NCI-H2227 treated with DMSO at 0.1 percent for 48 hours (cell line): Measurements from ENCODE around the gene KANK3.
A peak's percentile ranks its signal among the peaks of the same experiment; 100 is the strongest.
"Not testable (repeated sequence)": the region's sequence is repeated elsewhere in the genome, so short reads cannot be mapped to it uniquely, and the experiment has no call there.

Experiments
- DNase-seq: peaks from one replicate; lab custom pipeline; 2025; lab: John Stamatoyannopoulos, UW

Gene KANK3

DNA sequence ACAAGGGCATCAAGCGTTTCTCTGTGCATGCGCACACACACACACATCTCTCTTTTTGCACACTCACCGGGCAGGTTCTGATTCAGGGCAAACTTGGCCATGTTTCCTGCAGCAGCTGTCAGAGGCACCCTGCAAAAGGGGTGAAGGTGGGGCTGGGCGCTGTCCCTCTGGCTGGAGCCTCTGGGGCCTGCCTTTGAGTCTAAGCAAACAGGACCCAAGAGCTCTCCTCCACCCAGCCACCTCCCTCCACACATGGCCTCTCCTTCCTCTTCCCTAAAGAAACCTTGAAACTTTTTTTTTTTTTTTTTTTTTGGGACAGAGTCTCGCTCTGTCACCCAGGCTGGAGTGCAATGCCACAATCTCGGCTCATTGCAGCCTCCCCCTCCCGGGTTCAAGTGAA is 5.3 kb downstream of the KANK3 start:
- no peak for DNase-seq

DNA sequence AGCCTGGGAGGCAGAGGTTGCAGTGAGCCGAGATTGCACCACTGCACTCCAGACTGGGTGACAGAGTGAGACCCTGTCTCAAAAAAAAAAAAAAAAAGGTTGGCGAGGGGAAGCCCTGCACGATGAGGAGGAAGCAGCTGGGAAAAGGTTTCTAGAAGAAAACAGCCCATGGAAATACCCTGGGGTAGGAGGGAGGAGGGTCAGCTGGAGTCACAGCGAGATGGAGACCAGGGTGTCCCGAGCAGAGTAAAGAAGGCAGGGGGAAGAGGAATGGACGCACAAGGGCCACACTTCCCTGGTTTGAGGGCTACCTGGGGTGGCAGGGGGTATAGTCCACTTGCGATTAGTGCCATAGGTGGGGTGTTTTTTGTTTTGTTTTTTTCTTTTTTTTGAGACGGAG is 6.4 kb downstream of the KANK3 start:
- DNase-seq: no peak

DNA sequence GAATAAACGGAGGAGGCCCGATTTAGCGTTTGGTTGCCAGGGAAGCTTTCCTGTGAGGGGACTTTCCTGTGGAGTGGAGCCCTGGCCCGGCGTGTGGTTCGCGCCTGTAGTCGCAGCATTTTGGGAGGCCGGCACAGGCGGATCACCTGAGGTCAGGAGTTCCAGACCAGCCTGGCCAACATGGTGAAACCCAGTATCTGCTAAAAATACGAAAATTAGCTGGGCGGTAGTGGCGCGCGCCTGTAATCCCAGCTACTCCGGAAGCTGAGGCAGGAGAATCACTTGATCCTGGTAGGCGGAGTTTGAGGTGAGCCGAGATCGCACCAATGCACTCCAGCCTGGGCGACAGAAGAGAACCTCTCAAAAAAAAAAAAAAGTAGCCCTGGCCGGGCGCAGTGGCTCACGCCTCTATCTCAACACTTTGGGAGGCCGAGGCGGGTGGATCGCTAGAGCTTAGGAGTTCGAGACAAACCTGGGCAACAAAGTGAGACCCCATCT is 6.9 kb downstream of the KANK3 start:
- no peak for DNase-seq

DNA sequence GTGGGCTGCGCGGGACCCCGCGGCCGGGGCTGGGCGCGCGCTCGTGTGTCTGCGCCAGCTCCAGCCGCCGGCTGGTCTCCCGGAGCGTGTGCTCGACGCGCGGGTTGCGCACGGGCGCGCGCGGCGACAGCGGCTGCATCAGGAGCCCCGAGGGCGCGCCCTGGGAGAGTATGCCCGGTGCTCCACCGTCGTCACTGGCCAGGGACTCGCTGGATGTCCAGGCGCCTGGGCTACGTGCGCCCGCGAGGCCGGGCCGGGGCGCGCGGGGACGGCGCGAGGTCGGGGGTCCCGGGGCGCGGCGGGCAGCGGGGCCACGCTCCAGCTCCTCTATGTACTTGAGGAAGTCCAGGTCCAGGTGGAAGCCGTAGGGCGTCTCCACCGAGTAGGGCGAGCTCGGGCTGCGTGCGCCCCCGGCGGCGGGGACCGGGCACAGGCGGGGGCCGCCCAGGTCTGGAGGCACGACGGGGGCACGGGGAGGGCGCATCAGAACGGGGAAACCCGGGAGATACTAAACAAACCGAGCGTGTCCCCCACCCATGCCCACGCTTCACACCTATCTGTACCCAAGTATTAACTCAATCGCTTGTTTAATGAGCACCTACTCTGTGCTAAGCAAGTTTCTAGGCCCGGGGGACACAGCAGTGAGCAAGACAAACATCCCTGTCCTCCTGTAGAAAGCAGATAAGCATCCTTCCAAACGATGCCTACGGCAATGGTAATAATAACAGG is 7.6 kb downstream of the KANK3 start:
- no peak for DNase-seq

DNA sequence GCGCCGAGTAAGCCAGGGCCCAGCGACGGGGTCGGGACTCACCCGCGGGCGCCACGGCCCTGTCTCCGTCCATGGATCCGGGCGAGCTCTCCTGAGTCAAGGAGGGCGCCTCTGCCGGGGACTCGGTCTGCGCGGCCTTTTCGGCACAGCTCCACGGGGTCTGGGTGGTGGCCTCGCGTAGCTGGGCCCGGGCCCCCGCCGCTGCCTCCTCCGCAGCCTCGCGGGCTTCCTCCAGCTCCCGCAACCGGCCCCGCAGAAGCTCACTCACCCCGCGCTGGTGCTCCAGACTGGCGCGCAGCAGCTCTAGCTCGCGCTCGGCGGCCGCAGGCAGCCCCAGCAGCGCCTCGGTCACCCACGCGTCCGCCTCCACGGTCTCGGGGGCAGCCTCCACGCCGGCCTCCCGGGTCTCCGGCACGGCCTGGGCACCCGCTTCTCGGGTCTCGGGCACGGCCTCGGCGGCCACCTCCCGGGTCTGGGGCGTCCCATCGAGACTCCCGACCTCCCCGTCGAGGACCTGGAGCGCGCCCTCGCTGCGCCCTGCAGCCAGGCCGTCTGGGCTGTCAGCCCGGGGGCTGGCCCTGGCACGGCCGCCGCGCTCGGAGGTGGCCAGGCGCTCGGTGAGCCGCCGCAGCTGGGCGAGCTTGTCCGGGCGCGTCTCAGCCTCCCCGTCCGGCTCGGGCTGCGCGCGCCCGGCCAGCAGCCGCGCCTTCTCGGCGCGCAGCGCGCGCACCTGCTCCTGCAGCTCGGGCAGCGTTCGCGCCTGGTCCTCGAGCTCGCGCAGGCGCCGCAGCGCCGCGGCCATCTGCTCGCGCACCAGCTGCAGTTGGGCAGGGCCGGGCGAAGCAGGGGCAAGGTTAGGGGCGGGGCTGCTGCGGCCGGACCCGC is 8.4 kb downstream of the KANK3 start:
- peak; percentile 19 for DNase-seq

DNA sequence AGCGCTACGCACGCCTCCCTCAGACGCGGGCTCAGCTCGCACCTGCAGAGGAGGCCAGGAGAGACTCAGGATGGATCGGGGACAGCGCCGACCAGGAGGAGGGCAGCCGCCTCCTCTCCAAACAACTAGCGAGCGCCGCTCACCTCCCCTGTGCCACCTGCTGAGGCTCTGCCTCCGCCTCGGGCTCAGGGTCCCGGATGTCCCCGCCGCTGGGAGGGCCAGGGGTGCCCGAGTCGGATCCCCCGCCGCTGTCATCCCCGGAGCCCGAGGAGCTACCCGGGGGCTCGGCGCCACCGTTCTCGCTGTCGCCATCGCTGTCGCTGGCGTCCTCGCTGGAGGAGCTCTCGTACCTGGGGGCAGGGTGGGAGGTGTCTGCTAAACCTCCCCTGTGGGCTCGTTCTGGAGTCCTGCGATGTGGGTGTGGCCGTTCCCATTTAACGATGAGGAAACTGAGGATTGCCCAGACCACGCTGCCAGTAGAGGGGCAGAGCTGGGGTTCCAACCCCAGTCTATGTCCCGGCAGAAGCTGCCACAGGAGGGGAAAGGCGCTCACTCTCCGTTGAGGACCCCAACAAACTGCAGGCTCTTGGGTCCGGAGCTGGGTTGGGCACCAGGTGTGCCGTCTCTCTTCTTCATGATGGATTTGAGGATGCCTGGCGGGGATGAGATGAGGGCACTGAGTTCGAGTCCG is 9.2 kb downstream of the KANK3 start:
- no peak for DNase-seq

DNA sequence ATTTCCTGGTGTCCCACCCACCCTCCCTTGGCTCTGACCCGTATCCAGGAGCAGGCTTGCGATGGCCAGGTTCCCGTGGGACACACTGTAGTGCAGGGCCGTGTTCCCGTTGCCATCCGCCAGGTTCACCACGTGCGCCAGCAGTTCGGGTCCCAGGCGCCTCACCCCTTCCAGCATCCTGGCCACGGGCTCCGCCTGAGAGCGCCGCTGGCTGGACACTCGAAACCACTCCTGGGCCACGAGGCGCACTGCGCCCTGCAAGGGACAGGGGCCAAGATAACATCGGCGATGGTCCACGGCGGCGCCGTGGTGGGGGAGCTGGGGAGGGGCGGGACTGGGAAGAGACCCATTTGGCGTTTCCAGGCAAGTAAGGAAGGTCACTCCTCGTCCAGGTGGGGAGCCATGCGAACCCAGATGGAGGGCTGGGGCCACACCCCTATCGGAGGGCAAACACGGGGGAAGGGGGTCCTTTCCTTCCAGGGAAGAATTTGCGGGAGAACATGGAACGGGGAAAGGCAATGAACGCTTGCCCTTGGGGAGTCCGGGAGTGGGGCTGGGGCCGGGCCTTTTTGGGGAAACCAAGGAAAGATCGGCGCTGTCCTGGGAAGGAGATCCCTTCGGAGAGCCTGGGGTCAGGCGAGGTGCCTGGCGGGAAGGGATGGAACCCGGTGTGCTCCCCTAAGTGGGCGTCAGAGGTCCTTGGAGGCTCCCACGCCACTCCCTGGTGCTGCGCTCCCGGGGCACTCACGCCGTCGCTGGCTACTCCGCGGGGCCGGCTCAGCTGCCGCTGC is 9.9 kb downstream of the KANK3 start:
- no peak for DNase-seq

DNA sequence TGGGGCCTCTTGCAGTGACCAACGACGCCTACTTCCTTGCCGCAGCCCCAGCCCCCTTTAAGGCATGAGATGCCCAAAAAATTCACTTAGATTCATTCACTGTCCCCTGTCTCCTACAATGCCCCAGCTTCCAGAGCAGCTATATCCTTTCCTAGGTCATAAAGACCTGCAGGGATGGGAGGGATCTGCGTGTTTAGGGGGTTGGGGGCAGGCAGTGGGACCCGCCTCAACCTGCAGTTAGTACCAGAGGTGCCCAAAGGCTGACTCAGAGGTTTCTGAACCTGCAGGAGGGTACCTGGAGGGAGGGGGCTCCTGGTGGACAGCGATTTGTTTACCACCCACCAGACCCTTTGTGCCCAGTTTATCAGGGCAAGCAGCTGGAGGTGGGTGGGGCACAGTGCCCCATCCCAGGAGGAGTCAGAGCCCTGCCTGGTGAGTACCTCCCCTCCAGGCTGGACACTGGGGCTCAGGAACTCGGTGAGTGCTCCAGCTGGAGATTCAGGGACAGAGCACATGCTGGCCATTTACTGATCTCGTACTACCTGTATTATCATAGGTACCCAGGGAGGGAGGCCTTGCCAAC is 11.7 kb downstream of the KANK3 start:
- no peak for DNase-seq

DNA sequence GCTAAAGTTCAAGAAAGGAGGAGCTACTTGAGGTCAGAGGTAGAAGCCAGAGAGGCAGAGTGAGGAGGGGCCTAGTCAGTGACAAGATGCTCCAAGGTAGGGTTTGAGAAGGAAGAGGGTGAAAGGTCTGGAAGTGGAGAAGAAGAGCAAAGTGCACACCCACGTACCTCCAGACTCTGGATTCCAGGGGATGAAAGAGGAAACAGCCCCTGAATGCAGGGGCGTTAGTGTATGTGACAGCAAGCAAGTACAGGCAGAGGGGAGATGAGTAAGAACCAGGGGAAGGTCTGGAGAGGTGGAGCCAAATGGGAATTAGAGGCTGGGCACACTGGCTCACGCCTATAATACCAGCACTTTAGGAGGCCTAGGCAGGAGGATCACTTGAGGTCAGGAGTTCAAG is 13.1 kb downstream of the KANK3 start:
- no peak for DNase-seq

DNA sequence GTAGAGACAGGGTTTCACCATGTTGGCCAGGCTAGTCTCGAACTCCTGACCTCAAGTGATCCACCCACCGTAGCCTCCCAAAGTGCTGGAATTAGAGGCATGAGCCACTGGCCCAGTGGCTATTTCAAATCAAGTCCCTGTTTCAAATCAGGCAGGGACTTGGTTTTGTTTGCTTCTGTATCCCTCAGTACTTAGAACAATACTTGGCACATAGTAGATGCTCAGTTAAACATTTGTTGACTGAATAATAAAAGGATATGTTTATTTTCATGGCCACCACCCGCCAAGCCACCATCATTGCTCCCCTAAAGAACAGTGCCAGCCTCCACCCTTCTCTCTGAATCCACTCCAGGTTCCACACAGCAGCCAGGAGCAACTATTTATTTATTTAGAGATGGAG is 17.6 kb downstream of the KANK3 start:
- no peak for DNase-seq

DNA sequence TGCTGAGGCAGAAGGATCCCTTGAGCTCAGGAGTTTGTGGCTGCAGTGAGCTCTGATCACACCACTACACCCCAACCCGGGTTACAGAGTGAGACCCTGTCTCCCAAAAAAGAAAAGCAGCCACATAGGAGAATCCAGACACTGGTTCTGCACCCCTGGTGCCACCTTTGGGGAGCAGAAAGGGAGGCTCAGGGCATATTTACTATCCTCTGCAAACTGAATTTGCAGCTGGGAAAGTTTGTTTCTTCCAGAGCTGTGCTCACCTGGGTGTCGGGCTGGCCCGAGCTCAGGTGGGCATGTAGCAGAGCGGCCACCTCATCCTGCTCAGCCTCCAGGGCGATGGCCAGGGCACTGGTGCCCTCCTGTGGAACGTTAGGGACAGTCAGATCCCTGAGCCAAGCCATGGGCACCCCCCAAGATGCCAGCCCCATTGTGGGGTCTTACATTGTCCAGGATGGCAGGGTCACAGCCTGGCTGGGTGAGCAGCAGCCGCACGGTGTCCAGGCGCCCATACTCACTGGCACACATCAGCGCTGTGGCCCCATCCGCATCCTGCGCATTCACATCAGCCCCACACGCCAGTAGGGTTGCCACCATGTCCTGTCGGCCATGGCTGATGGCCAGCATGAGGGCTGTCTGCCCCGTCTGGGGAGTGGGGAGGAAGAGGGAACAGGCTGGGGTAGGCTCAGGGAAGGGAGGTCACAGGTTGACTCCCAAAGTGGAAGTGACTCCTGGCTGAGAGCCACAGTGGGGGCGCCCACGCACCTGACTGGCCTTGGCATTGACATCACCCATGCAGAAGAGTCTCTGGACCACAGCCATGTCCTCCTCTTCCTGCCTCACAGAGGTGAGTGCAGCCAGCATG is 18.6 kb downstream of the KANK3 start:
- no peak for DNase-seq

DNA sequence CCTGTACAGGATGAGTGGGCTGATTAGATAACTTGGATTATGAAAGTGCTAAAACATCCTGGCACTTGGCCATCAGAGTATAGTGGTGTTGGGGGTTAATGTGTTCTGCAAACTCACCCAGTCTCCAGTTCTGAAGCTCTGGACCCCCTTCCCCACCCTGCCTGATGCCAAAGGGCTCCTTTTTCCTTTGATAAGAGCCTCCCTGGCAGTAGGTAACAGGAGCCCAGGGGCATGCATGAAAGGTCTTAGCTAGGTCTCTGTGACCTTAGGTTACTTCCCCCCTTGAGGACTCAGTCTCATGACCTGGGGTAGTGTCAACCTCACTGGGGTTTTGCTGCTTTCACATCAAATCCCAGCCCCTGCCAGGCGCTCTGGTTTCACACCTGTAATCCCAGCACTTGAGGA is 19.3 kb downstream of the KANK3 start:
- DNase-seq: no peak

DNA sequence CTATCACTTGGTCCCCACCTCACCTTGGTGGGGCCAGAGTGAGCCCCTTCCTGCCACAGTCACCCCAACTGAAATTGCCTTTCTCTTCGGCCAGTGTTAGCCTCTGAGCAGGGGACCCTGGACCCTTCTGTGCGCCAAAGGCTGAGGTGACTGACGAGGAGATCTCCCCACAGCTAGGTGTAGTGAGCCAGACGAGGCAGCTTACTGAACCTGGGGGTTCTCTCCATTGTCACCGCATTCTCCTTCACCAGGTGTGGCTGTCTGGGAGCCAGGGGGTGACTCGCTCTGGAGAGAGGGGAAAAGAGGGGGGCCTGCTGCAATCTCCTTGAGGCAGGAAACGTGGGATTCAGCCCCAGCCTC is 20.4 kb downstream of the KANK3 start:
- DNase-seq: no peak

DNA sequence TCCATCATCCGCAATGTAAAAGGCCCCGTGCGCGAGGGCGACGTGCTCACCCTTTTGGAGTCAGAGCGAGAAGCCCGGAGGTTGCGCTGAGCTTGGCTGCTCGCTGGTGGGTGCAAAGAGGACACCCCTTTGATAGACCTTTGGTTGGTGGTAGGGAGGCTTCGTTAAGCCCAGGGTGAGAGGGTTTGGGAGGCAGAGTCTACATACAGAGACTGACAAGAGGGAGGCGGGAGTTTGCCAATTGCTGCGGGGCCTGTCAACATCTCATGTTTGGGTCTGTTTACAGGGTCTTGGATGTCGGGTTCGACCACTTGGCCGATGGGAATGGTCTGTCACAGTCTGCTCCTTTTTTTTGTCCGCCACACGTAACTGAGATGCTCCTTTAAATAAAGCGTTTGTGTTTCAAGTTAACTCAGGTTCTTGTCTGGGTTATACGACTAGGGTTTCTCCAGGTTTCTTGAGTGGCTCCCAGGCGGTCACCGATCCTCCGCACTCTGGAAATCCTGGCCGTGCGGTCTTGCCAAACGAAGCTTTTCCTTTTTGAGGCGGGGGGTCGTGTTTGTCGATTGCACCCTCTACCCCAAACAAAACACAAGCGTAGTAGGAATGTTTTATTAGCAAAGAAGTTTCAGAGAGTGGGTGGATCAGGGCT is 20.9 kb downstream of the KANK3 start:
- no peak for DNase-seq

DNA sequence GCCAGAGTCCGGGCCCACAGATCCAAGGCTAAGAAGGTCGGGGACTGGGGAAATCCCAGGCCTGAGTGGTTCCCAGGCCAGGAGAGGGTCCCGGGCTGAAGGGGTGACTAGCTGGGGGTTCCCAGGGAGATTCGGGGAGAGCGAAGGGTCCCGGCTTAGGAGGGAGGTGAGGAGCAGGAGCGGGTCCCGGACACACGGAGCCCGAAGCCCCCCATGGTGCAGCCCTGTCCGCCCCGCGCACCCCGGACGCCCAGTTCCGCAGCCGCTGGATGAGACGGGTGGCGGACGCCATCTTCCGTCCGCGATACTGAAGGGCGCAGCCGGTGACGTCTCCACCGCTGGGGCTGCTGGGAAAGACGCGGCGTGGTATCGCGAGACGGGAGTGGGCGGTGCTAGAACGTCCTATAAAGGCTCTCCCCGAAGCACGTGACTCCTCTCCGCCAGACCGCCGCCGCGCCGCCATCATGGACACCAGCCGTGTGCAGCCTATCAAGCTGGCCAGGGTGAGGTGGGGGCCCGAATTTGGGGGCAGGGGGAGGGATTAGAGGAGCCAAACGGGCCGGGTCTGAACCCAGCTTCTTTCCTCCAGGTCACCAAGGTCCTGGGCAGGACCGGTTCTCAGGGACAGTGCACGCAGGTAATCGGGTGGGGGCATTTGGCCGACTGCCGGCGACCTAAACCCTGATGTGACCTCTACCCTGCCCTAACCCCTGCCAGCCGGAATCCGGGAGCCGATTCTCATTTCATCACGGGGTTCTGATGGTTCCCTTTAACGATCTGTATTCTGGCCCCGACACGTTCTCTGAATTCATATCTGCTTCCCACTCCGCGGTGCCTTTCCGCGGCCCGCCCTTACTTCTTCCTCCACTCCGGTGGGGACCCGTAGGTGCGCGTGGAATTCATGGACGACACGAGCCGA is 21.7 kb downstream of the KANK3 start, which contains the start of the genes NDUFA7 and RPS28:
Gene NDUFA7, minus strand, starts transcription at position 309 of the 919 bp plus-strand sequence. Its CDS starts 17 bp downstream, at position 292.
Gene RPS28, plus strand, starts transcription at position 430 of the 919 bp plus-strand sequence. Its CDS starts 35 bp downstream, at position 465.
- peak; percentile 93 for DNase-seq

DNA sequence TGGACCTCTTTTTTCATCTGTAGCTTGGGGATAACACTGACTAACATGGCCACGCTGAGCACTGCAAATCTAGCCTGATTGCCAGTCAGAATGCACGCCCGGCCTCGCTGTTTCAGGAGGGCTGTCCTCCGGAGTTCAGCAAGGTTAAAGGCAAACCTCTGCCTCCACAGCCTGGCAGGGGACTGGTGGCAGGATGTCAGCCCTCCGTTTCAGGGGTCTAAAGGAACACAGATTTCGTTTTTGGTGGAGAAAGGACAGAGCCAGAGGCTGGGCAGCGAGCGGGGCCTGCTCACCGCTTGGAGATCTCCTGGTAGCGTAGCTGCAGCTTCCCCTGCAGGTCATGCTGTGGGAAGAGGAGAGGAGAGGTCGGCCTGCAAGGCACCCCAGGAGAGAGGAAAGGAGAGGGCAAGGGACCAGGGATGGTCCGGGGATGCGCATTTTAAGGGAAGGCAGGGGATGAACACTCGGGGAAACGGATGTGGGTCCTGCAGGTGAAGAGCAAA is 22.4 kb downstream of the KANK3 start:
- DNase-seq: no peak

DNA sequence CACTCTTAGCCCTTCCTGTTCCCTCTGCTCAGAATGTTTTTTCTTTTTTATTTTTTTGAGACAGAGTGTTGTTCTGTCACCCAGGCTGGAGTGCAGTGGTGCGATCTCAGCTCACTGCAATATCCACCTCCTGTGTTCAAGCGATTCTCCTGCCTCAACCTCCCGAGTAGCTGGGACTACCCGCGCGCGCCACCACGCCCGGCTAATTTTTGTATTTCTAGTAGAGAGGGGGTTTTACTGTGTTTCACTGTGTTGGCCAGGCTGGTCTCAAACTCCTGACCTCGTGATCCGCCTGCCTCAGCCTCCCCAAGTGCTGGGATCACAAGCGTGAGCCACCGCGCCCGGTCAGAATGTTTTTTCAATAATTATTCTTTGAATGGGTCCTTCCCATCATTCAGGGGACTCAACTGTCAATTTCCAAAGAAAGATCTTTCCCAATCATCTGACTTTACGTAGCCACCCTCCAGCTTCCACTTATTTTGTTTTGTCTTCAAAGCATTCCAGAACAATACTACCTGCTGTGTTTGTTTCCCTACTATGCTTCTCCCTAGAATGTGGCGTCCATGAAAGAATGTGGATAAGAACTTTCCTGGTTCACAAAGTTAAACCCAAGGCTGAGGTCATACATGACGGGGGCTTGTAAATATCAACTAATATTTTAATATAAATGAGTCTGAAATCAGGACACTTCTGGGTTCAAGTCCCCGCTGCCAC is 23.1 kb downstream of the KANK3 start:
- no peak for DNase-seq

DNA sequence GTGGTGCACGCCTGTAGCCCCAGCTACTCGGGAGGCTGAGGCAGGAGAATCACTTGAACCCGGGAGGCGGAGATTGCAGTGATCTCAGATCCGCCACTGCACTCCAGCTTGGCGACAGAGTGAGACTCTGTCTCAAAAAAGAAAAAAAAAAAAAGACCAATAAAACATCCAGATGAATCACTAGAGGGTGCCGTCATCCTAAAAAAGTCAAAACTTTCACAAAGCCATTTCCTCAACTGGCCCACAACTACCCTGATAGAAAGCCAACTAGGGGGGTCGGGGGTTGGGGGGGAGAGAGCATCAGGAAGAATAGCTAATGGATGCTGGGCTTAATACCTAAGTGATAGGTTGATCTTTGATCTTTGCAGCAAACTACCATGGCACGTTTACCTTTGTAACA is 24.2 kb downstream of the KANK3 start:
- DNase-seq: not testable (repeated sequence)
